Stomach (tissue), 9 donors: Measurements from ENCODE around the gene TMEM245. TPM values are rescaled to one million over a fixed set of nuclear protein-coding genes. Genes with fewer than 3 reads are reported as not detected.

Experiments
- DNase-seq, 2 donors: peaks; one replicate each; pipeline versions ENCODE4 v3.0.0 to v3.0.0-alpha.2; 2013 to 2019
- H3K27ac ChIP-seq, 5 donors: fragments of 200-600 bp in 4 of 5; sonication (generic) in 4 of 5; one replicate each; pipeline ENCODE4 v1.5.1; 2013 to 2019; ENCODE audit warnings: mild to moderate bottlenecking in 1 of 5, moderate library complexity in 1 of 5
- H3K27me3 ChIP-seq, 3 donors: fragments of 200-600 bp; sonication (generic); one replicate each; pipeline ENCODE4 v1.5.1; 2017 to 2019; ENCODE audit warnings: mixed run types in 1 of 3
- H3K36me3 ChIP-seq, 4 donors: fragments of 200-600 bp; sonication (generic); 1 replicate in 3 of 4; 2 replicates in 1 of 4; pipeline ENCODE4 v1.5.1; 2016 to 2019
- H3K4me1 ChIP-seq, 4 donors: fragments of 200-600 bp; sonication (generic); one replicate each; pipeline ENCODE4 v1.5.1; 2016 to 2019
- H3K4me3 ChIP-seq, 4 donors: fragments of 200-600 bp; sonication (generic) in 3 of 4; one replicate each; pipeline ENCODE4 v1.5.1; 2016 to 2019; ENCODE audit warnings: mild to moderate bottlenecking in 1 of 4
- H3K9me3 ChIP-seq, 4 donors: fragments of 200-600 bp; sonication (generic); one replicate each; pipeline ENCODE4 v1.5.1; 2016 to 2019
- CTCF ChIP-seq, 7 experiments: fragments of 450-650 bp in 4 of 7; fragments of 200-600 bp in 3 of 7; sonication (generic) in 3 of 7; IDR thresholded peaks; one replicate each; pipeline ENCODE4 v1.5.1; 2016 to 2019; ENCODE audit warnings: antibody characterized with exemption in 7 of 7, control low read depth in 2 of 7, mild to moderate bottlenecking in 1 of 7
- EP300 ChIP-seq: sonication (generic); formaldehyde crosslinking; IDR thresholded peaks from one replicate; pipeline ENCODE4 v1.6.1; 2017; ENCODE audit warnings: antibody characterized with exemption
- POLR2A ChIP-seq, 4 donors: fragments of 450-650 bp; IDR thresholded peaks; one replicate each; pipeline ENCODE4 v1.6.1; 2016; ENCODE audit warnings: antibody characterized with exemption in 4 of 4, control low read depth in 2 of 4, mild to moderate bottlenecking in 1 of 4, moderate library complexity in 1 of 4
- POLR2AphosphoS5 ChIP-seq, 3 donors: sonication (generic); formaldehyde crosslinking; IDR thresholded peaks; one replicate each; pipeline ENCODE4 v1.6.1; 2016; ENCODE audit warnings: antibody characterized with exemption in 3 of 3
- intact Hi-C: fragments of 100-400 bp; cut with DNase I; formaldehyde crosslinking; loops from one replicate; pipeline ENCODE4 v1.15.1; 2023; ENCODE audit warnings: low total_unique reads
- polyA plus RNA-seq, 3 donors: library from polyadenylated mRNA; stranded (reverse); fragments of 200-250 nt; gene quantifications; one replicate each; pipeline ENCODE4 v1.2.3, GENCODE V29; 2013
- small RNA-seq, 4 donors: library from RNA; depleted of rRNA; stranded (forward); fragments of <200 nt; gene quantifications; one replicate each; pipeline ENCODE3, GENCODE V24; 2016
- total RNA-seq, 5 donors: library from RNA; depleted of rRNA; stranded (reverse); fragments of >200 nt; gene quantifications; one replicate each; pipeline versions ENCODE4 v1.1.0 to v1.2.3, GENCODE V29; 2014 to 2016
- donor health status: healthy with polysubstance abuse.
- donor health status: Bipolar disorder and iron deficiency.
- donor health status: healthy.

TMEM245 gene
- total and polyA plus RNA-seq, 8 donors = 4.0 to 107 (median 35.5) TPM

- H3K36me3 ChIP-seq = peaks cover 0 to 42% (median 32%) of the 10 kb centered on the region in 4 donors
- H3K4me3 ChIP-seq = no peak overlapping the region
- H3K27me3 ChIP-seq = no peaks in the 10 kb centered on the region
- H3K27ac ChIP-seq = no peak overlapping the region
- DNase-seq = no peak
- no peaks in the 10 kb centered on the region for H3K9me3 ChIP-seq
- TF ChIP-seq CTCF (IDR thresholded peaks at IDR 0.05) = no peak
- no peak for TF ChIP-seq POLR2AphosphoS5 (IDR thresholded peaks at IDR 0.05)
- no peak for TF ChIP-seq POLR2A (IDR thresholded peaks at IDR 0.05)
- no peak for TF ChIP-seq EP300
- intact Hi-C loops = no loop called here
- peaks cover 0 to 5% (median under 1%) of the 10 kb centered on the region in 4 donors for H3K4me1 ChIP-seq
These were observed 151.8 kb downstream of the TMEM245 start for GRCh38 chr9:108967916-108968315.

Small RNA genes within 50 kb of the gene (small RNA-seq; reads per million reads assigned to genes)
- gene MIR32 (0.20 to 2.3 (median 1.4) reads per million in 4 donors), gene RF00019 (0 reads per million in 4 donors)

Other genes with a start within 250 kb of the TMEM245 start
- gene ELP1, start 185.8 kb downstream of the TMEM245 start, total RNA-seq = 10 to 100 TPM; 18.5 to 47.3 (median 30.4) TPM
- 10 to 100 TPM in 1 of 3 donors, 1 to 10 TPM in 2; 6.0 to 11.6 (median 6.7) TPM for gene ELP1, start 185.8 kb downstream of the TMEM245 start, polyA plus RNA-seq
- 1 to 10 TPM in 3 of 5 donors, under 1 TPM in 1, not detected in 1; 0.29 to 7.2 (median 5.6) TPM for gene ABITRAM, start 185.5 kb downstream of the TMEM245 start, total RNA-seq
- gene ABITRAM, start 185.5 kb downstream of the TMEM245 start, polyA plus RNA-seq = 10 to 100 TPM; 15.1 to 19.4 (median 16.6) TPM
- 10 to 100 TPM; 15.6 to 87.0 (median 56.2) TPM for gene CTNNAL1, start 106.4 kb downstream of the TMEM245 start, total RNA-seq
- 10 to 100 TPM; 33.3 to 71.0 (median 51.3) TPM for gene CTNNAL1, start 106.4 kb downstream of the TMEM245 start, polyA plus RNA-seq
- 1 to 10 TPM in 3 of 5 donors, under 1 TPM in 1, not detected in 1; 0.43 to 4.6 (median 3.7) TPM for gene FRRS1L, start 47.3 kb upstream of the TMEM245 start, total RNA-seq
- under 1 TPM; 0.12 to 0.55 (median 0.15) TPM for gene FRRS1L, start 47.3 kb upstream of the TMEM245 start, polyA plus RNA-seq
- 10 to 100 TPM; 12.3 to 52.4 (median 26.1) TPM for gene EPB41L4B, start 201.1 kb upstream of the TMEM245 start, total RNA-seq
- gene EPB41L4B, start 201.1 kb upstream of the TMEM245 start, polyA plus RNA-seq = 10 to 100 TPM in 2 of 3 donors, 1 to 10 TPM in 1; 9.2 to 44.3 (median 22.8) TPM